K562 (cell line): ENCODE results near the gene RHBG. TPM values are rescaled to one million over a fixed set of nuclear protein-coding genes. Genes with fewer than 3 reads are reported as not detected.
A peak's percentile ranks its signal among the peaks of the same experiment; 100 is the strongest.

Experiments used
- CBX5 ChIP-seq: IDR thresholded peaks from 2 replicates; pipeline ENCODE4 v1.6.1; 2014; ENCODE audit warnings: low read depth, borderline replicate concordance
- MEIS2 ChIP-seq: fragments of 450-650 bp; IDR thresholded peaks from 2 replicates; pipeline ENCODE4 v1.6.1; 2014; ENCODE audit warnings: mild to moderate bottlenecking; ENCODE audit not compliant: partially characterized antibody
- MIER1 ChIP-seq: fragments of 450-650 bp; IDR thresholded peaks from 2 replicates; pipeline ENCODE4 v1.6.1; 2016; ENCODE audit warnings: antibody characterized with exemption, mild to moderate bottlenecking, low read depth
- POLR2H ChIP-seq: IDR thresholded peaks from 2 replicates; pipeline ENCODE4 v1.6.1; 2016; ENCODE audit warnings: missing genetic modification characterization, low read depth, mild to moderate bottlenecking, control low read depth, missing compliant biosample characterization, moderate library complexity
- SOX6 ChIP-seq: fragments of 450-650 bp; IDR thresholded peaks from 2 replicates; pipeline ENCODE4 v1.6.1; 2014; ENCODE audit warnings: mild to moderate bottlenecking
- SREBF1 ChIP-seq: fragments of 150-350 bp; IDR thresholded peaks from 2 replicates; pipeline ENCODE4 v1.6.1; 2014; ENCODE audit warnings: antibody characterized with exemption, low read depth, low read length, borderline replicate concordance
- STAG1 ChIP-seq: sonication (generic); formaldehyde crosslinking; IDR thresholded peaks from 2 replicates; pipeline ENCODE4 v1.5.0; 2020; ENCODE audit warnings: missing genetic modification reagents, borderline replicate concordance
- ZFPM2 ChIP-seq: fragments of 250-450 bp; sonication (Bioruptor Pico); IDR thresholded peaks from 2 replicates; pipeline ENCODE4 v1.5.1; 2022; ENCODE audit warnings: mild to moderate bottlenecking
- polyA plus RNA-seq, 8 experiments: library from polyadenylated mRNA; depleted of rRNA in 4 of 8; stranded (reverse) in 5 of 8; unstranded in 3 of 8; fragments of >200 nt; fragmentation: Nextera tagmentation in 2 of 8; fragmentation: Illumina TruSeq in 1 of 8; extraction: Ambion mirVana in 2 of 8; extraction: Trizol in 1 of 8; gene quantifications; 2 replicates each; pipeline versions ENCODE4 v1.2.1 to v1.2.3, GENCODE V29; 2011 to 2014; ENCODE audit warnings: inconsistent platforms in 1 of 8, missing spikeins in 1 of 8
- total RNA-seq, 7 experiments: library from RNA; depleted of rRNA in 6 of 7; stranded (reverse); fragments of >200 nt in 6 of 7; fragmentation: Illumina TruSeq in 2 of 7; extraction: Trizol in 2 of 7; gene quantifications; 2 replicates each; pipeline versions ENCODE4 v1.2.1 to v1.2.3, GENCODE V29; 2011 to 2021; ENCODE audit warnings: low replicate concordance in 1 of 7
- TF ChIP-seq, protein P1 (sequence below): sonication (generic); formaldehyde crosslinking; IDR thresholded peaks from 2 replicates; pipeline ENCODE4 v1.8.1; 2023; ENCODE audit warnings: mild to moderate bottlenecking, missing genetic modification reagents
- TF ChIP-seq, protein P2 (sequence below): fragments of 250-450 bp; sonication (Bioruptor Pico); IDR thresholded peaks from 2 replicates; pipeline ENCODE4 v1.5.0; 2021; ENCODE audit warnings: mild to moderate bottlenecking, borderline replicate concordance
- TF ChIP-seq, protein P3 (sequence below), 2 experiments: fragments of 450-650 bp in 1 of 2; sonication (generic) in 1 of 2; formaldehyde crosslinking in 1 of 2; IDR thresholded peaks in 1 of 2; conservative IDR thresholded peaks in 1 of 2; 2 replicates each; pipeline versions ENCODE4 v1.6.1 to v1.8.1; 2016 to 2023; ENCODE audit warnings: mild to moderate bottlenecking in 2 of 2, moderate library complexity in 2 of 2, inconsistent platforms in 1 of 2, missing genetic modification reagents in 1 of 2
- TF ChIP-seq, protein P4 (sequence below): fragments of 250-450 bp; sonication (Bioruptor Pico); IDR thresholded peaks from 2 replicates; pipeline ENCODE4 v1.4.0; 2020; ENCODE audit warnings: mild to moderate bottlenecking, moderate library complexity
- TF ChIP-seq, protein P5 (sequence below): fragments of 450-650 bp; IDR thresholded peaks from 2 replicates; pipeline ENCODE4 v1.6.1; 2016; ENCODE audit warnings: missing biosample characterization, missing genetic modification characterization
- TF ChIP-seq, protein P6 (sequence below): sonication (generic); formaldehyde crosslinking; IDR thresholded peaks from 2 replicates; pipeline ENCODE4 v1.8.0; 2022; ENCODE audit warnings: mild to moderate bottlenecking, missing genetic modification reagents

Gene RHBG
- total and polyA plus RNA-seq, 9 of the 15 experiments (the other 6 are each of a cell fraction or from before 2014, with no cell fraction given): not detected

DNA sequence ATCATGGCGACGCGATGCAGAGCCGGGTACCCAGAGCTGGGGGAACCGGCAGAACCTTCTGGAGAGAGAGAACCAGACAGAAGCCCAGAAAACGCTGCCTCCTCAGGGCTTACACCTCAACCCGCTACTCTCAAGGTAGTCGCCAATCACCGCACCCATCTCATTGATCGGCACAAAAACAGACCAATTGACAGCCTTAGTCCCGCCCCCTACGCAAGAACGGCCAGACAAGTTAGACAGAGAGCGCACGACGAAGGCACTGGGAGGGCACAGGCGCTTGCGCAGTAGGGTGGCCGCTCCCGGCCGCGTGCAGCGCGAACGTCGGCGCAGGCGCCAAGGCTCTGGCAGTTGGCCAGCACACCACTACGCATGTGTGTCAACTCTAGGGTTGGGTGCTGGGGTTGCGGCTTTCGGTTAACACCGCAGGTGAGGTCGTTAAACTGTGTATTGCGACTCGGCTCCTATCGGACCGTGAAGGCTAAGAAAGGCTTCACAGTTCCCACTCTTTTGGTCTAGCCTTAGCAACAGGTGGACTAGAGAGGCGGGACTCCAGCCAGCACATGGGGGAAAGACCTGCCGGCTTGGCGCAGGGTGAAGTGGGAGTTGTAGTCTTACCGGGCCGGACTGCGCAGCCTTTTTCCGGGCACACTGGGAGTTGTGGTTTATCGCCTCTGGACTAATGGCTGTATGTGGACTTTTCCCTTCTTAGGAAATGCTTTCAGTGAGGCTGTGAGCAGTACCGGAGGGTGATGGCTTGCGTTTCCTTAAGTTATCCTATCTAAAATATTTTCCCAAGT is 30.6 kb upstream of the RHBG start, which contains the start of the genes CCT3 and TSACC (continued):
- TF ChIP-seq, protein P1, sequence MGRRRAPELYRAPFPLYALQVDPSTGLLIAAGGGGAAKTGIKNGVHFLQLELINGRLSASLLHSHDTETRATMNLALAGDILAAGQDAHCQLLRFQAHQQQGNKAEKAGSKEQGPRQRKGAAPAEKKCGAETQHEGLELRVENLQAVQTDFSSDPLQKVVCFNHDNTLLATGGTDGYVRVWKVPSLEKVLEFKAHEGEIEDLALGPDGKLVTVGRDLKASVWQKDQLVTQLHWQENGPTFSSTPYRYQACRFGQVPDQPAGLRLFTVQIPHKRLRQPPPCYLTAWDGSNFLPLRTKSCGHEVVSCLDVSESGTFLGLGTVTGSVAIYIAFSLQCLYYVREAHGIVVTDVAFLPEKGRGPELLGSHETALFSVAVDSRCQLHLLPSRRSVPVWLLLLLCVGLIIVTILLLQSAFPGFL (CRISPR knock-in tag): no peak
- TF ChIP-seq SOX6 (no peak), CBX5 (no peak), POLR2H (tag) (0 out of 2 replicates have a peak, but pooled peaks have one; percentile 42), STAG1 (CRISPR knock-in tag) (no peak), ZFPM2 (no peak), MEIS2 (peak; percentile 94), SREBF1 (no peak), MIER1 (no peak)
- TF ChIP-seq, protein P2, sequence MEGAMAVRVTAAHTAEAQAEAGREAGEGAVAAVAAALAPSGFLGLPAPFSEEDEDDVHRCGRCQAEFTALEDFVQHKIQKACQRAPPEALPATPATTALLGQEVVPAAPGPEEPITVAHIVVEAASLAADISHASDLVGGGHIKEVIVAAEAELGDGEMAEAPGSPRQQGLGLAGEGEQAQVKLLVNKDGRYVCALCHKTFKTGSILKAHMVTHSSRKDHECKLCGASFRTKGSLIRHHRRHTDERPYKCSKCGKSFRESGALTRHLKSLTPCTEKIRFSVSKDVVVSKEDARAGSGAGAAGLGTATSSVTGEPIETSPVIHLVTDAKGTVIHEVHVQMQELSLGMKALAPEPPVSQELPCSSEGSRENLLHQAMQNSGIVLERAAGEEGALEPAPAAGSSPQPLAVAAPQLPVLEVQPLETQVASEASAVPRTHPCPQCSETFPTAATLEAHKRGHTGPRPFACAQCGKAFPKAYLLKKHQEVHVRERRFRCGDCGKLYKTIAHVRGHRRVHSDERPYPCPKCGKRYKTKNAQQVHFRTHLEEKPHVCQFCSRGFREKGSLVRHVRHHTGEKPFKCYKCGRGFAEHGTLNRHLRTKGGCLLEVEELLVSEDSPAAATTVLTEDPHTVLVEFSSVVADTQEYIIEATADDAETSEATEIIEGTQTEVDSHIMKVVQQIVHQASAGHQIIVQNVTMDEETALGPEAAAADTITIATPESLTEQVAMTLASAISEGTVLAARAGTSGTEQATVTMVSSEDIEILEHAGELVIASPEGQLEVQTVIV (CRISPR knock-in tag): no peak
- TF ChIP-seq, protein P3, sequence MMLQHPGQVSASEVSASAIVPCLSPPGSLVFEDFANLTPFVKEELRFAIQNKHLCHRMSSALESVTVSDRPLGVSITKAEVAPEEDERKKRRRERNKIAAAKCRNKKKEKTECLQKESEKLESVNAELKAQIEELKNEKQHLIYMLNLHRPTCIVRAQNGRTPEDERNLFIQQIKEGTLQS (IDR thresholded peaks at IDR 0.05): no peak
- TF ChIP-seq, protein P3 (CRISPR knock-in tag; conservative IDR thresholded peaks at IDR 0.05): 0 out of 2 replicates have a peak, but pooled peaks have one; percentile 10
- TF ChIP-seq, protein P4, sequence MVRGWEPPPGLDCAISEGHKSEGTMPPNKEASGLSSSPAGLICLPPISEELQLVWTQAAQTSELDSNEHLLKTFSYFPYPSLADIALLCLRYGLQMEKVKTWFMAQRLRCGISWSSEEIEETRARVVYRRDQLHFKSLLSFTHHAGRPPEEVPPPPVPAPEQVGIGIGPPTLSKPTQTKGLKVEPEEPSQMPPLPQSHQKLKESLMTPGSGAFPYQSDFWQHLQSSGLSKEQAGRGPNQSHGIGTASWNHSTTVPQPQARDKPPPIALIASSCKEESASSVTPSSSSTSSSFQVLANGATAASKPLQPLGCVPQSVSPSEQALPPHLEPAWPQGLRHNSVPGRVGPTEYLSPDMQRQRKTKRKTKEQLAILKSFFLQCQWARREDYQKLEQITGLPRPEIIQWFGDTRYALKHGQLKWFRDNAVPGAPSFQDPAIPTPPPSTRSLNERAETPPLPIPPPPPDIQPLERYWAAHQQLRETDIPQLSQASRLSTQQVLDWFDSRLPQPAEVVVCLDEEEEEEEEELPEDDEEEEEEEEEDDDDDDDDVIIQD: no peak
- TF ChIP-seq, protein P5, sequence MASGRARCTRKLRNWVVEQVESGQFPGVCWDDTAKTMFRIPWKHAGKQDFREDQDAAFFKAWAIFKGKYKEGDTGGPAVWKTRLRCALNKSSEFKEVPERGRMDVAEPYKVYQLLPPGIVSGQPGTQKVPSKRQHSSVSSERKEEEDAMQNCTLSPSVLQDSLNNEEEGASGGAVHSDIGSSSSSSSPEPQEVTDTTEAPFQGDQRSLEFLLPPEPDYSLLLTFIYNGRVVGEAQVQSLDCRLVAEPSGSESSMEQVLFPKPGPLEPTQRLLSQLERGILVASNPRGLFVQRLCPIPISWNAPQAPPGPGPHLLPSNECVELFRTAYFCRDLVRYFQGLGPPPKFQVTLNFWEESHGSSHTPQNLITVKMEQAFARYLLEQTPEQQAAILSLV: no peak
- TF ChIP-seq, protein P6, sequence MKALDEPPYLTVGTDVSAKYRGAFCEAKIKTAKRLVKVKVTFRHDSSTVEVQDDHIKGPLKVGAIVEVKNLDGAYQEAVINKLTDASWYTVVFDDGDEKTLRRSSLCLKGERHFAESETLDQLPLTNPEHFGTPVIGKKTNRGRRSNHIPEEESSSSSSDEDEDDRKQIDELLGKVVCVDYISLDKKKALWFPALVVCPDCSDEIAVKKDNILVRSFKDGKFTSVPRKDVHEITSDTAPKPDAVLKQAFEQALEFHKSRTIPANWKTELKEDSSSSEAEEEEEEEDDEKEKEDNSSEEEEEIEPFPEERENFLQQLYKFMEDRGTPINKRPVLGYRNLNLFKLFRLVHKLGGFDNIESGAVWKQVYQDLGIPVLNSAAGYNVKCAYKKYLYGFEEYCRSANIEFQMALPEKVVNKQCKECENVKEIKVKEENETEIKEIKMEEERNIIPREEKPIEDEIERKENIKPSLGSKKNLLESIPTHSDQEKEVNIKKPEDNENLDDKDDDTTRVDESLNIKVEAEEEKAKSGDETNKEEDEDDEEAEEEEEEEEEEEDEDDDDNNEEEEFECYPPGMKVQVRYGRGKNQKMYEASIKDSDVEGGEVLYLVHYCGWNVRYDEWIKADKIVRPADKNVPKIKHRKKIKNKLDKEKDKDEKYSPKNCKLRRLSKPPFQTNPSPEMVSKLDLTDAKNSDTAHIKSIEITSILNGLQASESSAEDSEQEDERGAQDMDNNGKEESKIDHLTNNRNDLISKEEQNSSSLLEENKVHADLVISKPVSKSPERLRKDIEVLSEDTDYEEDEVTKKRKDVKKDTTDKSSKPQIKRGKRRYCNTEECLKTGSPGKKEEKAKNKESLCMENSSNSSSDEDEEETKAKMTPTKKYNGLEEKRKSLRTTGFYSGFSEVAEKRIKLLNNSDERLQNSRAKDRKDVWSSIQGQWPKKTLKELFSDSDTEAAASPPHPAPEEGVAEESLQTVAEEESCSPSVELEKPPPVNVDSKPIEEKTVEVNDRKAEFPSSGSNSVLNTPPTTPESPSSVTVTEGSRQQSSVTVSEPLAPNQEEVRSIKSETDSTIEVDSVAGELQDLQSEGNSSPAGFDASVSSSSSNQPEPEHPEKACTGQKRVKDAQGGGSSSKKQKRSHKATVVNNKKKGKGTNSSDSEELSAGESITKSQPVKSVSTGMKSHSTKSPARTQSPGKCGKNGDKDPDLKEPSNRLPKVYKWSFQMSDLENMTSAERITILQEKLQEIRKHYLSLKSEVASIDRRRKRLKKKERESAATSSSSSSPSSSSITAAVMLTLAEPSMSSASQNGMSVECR: peak; percentile 91
